GM21390 (cell line): ENCODE results near the gene CELSR3.

Experiments used
- ATAC-seq: cut with Tn5 transposase; IDR thresholded peaks from one replicate; pipeline ENCODE4 v1.9.1; 2021; ENCODE audit not compliant: unreplicated experiment

Gene CELSR3, protein sequence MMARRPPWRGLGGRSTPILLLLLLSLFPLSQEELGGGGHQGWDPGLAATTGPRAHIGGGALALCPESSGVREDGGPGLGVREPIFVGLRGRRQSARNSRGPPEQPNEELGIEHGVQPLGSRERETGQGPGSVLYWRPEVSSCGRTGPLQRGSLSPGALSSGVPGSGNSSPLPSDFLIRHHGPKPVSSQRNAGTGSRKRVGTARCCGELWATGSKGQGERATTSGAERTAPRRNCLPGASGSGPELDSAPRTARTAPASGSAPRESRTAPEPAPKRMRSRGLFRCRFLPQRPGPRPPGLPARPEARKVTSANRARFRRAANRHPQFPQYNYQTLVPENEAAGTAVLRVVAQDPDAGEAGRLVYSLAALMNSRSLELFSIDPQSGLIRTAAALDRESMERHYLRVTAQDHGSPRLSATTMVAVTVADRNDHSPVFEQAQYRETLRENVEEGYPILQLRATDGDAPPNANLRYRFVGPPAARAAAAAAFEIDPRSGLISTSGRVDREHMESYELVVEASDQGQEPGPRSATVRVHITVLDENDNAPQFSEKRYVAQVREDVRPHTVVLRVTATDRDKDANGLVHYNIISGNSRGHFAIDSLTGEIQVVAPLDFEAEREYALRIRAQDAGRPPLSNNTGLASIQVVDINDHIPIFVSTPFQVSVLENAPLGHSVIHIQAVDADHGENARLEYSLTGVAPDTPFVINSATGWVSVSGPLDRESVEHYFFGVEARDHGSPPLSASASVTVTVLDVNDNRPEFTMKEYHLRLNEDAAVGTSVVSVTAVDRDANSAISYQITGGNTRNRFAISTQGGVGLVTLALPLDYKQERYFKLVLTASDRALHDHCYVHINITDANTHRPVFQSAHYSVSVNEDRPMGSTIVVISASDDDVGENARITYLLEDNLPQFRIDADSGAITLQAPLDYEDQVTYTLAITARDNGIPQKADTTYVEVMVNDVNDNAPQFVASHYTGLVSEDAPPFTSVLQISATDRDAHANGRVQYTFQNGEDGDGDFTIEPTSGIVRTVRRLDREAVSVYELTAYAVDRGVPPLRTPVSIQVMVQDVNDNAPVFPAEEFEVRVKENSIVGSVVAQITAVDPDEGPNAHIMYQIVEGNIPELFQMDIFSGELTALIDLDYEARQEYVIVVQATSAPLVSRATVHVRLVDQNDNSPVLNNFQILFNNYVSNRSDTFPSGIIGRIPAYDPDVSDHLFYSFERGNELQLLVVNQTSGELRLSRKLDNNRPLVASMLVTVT (N-terminal part only)

DNA sequence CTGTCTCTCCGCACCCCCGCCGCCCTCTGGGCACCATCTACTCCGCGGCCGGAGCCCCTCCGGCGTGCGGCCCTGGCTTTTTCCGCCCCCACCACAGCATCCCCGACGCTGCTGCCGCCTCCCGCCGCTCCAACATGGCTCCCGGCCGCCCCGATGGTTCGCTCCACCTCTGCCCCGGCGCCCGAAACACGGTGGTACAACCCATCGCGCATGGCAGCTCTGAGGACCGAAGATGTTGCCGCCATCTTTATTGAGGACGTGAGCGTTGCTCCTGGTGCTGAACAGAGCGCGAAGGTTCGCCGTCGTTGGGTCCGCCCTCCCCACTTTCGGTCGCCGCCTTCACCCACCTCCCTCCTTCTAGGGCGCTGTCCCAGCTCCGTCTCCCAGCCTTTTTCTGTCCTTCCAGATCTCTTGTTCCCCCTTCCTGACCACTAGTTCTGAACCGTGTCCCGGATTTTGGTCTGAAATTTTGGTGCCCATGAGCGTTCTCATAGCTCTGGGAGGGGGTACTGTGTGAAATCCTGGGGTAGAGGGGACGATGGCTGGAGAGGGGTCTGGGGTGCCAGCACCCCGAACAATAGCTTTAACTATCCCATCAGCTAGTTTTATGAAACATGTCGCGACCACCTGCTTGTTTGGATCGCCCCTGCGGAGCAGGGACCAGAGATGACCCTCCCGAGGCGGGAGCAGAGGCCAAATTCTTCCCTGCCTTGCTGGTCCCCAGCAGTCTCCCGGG lies at the start of gene CELSR3:
Gene CELSR3 (minus strand): TSS at position 134 of the 736 bp plus-strand sequence. CDS start 252 bp downstream, outside the sequence.
- no peak for ATAC-seq

- ATAC-seq: no peak
These were observed 49.0 kb upstream of the CELSR3 start for GRCh38 chr3:48711727-48712126.

DNA sequence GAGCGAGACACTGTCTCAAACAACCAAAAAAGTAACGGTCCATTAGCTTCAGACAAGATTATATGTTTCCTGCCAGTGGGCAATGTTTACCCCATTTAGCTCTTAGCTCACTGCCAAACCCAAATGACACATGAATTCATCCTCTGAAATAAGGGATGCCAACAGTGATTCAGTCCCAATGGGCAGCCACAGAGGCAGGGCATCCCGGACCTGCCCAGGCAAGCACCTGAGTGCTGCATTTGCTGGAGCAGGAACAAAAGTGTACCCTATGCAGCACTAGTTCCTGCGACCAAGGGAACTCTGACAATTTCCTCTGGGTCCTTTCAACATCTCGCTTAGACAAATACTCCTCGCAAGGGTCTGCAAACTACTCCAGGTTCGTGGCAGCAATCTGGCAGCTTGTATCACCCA lies 46.4 kb upstream of the CELSR3 start:
- no peak for ATAC-seq

GRCh38 chr3:48708481-48708889 lies 45.8 kb upstream of the CELSR3 start:
- ATAC-seq: no peak

- no peak for ATAC-seq
These were observed 44.5 kb upstream of the CELSR3 start for GRCh38 chr3:48707157-48707556.

DNA sequence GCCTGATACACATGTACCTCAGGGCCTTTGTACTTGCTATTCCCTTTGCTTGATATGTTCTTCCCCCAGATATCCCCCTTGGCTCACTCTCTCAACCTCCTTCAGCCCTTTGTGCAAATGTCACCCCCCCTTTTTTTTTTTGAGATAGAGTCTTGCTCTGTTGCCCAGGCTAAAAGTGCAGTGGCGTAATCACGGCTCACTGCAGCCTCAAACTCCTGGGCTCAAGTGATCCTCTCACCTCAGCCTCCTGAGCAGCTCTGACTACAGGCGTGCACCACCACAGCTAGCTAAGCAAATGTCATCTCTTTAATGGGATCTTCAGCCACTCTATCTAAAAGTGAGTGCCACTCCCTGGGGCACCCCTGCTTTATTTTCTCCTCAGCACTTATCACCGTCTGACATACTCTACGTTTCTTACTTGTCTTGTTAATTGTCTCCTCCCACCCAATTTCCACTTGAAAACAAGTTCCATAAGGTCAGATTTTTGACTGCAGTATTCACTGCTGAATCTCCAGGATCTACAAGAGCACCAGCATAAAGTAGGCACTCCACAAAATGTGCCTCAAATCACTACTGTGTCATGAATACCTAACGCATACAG lies 39.7 kb upstream of the CELSR3 start:
- no peak for ATAC-seq

GRCh38 chr3:48700731-48701405 lies 38.2 kb upstream of the CELSR3 start:
- no peak for ATAC-seq

GRCh38 chr3:48698891-48699290 lies 36.2 kb upstream of the CELSR3 start:
- no peak for ATAC-seq

- ATAC-seq: no peak
These were observed 35.3 kb upstream of the CELSR3 start for GRCh38 chr3:48697952-48698351.

GRCh38 chr3:48696601-48697000 lies 33.9 kb upstream of the CELSR3 start:
- ATAC-seq: no peak

DNA sequence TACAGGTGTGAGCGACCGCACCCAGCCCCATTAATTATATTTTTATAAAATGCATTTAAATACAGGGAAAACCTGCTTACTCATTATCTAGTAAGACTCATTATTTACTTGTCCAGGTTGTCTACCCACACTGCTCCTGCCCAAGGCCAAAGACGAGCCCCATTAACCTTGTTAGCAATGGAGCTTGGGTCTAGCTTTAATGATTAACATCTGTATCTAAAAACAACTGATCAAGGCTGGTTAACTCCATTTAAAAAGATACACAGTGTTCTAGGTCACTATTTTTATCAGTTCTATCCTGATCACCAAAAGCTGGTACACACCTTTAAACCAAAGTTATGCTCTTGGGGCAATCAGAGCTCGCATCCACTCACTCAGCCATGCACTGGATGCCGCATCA lies 33.5 kb upstream of the CELSR3 start:
- ATAC-seq: no peak

DNA sequence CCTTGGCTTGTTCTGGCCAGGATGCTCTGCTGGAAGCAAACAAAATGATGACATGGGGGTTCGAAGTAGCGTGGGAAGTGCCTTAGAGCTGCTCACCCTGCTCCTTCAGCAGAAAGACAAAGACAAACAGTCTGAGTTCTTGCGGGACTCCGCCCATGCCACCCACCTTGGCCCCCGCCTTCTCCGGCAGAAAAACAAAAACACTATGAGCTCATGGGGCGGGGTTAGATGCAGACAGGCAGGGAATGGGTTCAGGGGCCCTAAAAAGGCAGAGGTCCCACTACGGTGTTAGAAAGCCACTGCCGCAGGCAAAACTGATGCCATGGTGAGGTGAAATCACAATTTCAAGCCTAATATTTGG lies 32.7 kb upstream of the CELSR3 start:
- ATAC-seq: no peak

DNA sequence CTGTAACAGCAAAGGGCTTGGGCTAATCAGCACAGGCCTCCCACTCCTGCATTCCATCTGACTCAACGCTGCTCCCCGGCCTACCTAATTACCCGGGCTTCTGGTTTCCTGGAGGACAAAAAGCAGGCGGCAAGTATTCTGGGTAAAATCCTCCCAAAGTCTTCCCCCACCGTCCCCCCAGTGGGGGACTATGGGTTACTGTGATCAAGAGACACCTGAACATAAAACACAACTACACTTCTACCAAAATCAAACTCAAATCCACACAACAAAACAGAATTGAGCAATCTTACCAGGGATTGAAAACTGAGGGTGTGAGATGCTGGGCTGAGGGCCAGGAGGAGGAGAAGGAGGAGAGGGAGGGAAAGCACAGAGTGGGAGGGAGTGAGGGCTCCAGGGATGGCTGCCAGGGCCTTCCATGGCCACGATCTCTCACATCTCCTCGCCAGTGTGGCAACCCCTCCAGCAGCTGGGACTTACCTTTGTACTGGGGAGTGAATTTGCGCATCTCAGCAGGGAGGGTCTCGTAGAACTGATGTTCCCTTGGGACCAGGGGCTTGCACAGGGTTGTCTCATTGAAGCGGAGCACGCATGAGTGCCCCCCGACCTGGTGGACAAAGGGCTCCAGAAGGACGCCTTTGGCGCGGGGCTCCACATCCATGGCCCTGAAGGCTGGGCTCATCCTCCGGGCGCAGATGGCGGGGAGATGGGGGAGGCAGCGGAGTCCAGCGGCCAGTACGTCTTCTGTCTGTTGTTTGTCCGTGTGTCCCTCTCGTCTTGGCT lies 32.1 kb upstream of the CELSR3 start:
- ATAC-seq: no peak

- no peak for ATAC-seq
These were observed 31.1 kb upstream of the CELSR3 start for GRCh38 chr3:48693826-48694225.

DNA sequence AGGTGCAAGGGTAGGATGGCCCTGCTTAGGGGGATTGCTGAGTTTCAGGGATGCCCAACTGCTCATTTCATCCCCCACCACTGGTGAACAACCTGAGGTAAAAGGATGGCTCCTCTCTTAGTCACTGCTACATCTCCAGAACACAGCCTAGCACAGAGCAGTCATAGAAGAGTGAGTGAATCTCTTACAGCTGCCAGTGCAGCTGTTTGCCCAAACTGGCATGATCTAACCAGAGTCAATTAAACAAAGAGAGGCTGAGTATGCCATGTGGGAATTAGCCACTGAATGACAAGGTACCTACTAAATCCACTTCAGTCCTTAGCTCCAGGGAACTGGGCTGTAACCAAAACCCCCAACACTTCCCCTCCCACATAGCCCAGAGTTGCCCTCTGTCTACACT lies 29.9 kb upstream of the CELSR3 start:
- ATAC-seq: no peak

DNA sequence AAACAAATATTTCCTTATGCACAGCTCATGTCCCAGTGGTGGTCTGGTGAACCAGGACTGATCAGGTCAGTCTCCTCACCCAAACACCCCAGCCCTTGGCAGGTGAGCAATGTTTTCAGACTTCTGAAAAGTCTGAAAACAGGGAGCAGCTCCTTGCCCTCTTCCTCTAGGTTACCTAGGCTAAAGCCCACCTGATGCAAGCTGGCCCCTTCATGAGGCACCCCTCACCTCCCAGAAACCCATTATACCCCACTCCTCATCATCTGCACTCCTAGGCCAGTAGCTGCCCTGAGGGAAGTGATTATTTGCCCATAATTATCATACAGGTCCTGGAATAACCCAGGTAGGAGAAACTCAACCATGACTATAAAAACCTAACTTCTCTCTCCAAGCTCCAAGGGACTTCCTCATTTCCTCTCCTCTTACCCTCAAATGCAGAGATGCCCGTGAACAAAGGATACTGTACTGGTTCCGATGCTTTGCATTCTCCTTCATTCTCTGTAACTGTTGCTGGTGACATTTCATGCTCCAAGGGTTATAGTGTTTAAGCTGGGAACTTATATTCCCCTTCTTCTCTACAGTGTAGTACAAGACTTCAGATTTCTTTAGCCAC lies 28.3 kb upstream of the CELSR3 start:
- no peak for ATAC-seq

- ATAC-seq: no peak
These were observed 26.7 kb upstream of the CELSR3 start for GRCh38 chr3:48689384-48689783.

GRCh38 chr3:48688737-48689075 lies 26.0 kb upstream of the CELSR3 start:
- ATAC-seq: no peak
